ENCODE data around the gene ADSL.

DNA sequence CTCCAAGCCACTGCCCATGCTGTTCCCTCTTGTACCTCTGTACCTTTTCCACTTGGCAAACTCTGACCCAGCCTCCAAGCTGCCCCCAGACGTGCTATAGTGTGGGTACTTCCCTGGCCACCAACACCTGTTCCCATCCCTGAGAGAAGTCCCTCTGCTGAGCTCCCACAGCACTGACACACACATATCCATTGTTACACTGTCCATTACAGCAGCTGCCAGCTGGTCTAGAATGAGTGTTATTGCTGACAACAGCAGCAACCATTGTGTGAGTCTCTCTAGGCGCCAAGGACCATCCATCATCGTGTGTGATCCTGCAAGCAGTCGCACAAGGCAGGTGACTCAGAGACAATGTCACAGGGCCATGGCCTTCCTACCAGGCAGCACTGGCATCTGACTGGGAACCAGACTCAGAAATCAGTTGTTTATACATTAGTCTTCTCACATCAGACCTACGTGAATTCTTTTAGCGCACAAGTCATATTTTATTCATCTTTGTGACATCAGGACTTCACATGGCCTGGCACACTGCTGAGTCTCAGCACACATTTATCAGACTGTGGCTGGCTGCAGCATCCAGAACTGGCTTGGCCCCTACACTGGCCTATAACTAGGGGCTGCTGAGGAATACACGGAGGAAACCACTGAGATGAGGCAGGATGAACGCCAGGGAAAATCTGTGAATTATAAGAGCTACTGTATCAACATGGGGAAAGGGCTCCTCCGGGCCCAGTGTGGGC lies 80.5 kb downstream of the ADSL start:
- TF ChIP-seq PBX3 (IDR thresholded peaks at IDR 0.05) (no peak), EP300 (IDR thresholded peaks at IDR 0.05; ENCODE audit: borderline replicate concordance in 1 of 2, low read depth in 1 of 2, low read length in 1 of 2) (no peak), YY1 (IDR thresholded peaks at IDR 0.05; ENCODE audit: low read depth) (no peak), RFX5 (IDR thresholded peaks at IDR 0.05; ENCODE audit: low read length) (no peak), CHD2 (IDR thresholded peaks at IDR 0.05; ENCODE audit: low read length, partially characterized antibody) (no peak), SIN3A (IDR thresholded peaks at IDR 0.05; ENCODE audit: borderline replicate concordance, low read depth, low read length) (no peak), EZH2phosphoT487 (IDR thresholded peaks at IDR 0.05; ENCODE audit: borderline replicate concordance, low read depth) (no peak), GABPA (IDR thresholded peaks at IDR 0.05; ENCODE audit: low read depth) (no peak), RCOR1 (IDR thresholded peaks at IDR 0.05; ENCODE audit: low read length) (no peak), MXI1 (IDR thresholded peaks at IDR 0.05; ENCODE audit: low read depth, low read length) (no peak), MEF2A (IDR thresholded peaks at IDR 0.05; ENCODE audit: borderline replicate concordance, low read depth) (no peak)
- TF ChIP-seq, protein P1, sequence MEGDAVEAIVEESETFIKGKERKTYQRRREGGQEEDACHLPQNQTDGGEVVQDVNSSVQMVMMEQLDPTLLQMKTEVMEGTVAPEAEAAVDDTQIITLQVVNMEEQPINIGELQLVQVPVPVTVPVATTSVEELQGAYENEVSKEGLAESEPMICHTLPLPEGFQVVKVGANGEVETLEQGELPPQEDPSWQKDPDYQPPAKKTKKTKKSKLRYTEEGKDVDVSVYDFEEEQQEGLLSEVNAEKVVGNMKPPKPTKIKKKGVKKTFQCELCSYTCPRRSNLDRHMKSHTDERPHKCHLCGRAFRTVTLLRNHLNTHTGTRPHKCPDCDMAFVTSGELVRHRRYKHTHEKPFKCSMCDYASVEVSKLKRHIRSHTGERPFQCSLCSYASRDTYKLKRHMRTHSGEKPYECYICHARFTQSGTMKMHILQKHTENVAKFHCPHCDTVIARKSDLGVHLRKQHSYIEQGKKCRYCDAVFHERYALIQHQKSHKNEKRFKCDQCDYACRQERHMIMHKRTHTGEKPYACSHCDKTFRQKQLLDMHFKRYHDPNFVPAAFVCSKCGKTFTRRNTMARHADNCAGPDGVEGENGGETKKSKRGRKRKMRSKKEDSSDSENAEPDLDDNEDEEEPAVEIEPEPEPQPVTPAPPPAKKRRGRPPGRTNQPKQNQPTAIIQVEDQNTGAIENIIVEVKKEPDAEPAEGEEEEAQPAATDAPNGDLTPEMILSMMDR (IDR thresholded peaks at IDR 0.05), result no peak
- TF ChIP-seq, protein P2, sequence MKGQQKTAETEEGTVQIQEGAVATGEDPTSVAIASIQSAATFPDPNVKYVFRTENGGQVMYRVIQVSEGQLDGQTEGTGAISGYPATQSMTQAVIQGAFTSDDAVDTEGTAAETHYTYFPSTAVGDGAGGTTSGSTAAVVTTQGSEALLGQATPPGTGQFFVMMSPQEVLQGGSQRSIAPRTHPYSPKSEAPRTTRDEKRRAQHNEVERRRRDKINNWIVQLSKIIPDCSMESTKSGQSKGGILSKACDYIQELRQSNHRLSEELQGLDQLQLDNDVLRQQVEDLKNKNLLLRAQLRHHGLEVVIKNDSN (IDR thresholded peaks at IDR 0.05; ENCODE audit: borderline replicate concordance, low read depth), result no peak
- TF ChIP-seq, protein P3, sequence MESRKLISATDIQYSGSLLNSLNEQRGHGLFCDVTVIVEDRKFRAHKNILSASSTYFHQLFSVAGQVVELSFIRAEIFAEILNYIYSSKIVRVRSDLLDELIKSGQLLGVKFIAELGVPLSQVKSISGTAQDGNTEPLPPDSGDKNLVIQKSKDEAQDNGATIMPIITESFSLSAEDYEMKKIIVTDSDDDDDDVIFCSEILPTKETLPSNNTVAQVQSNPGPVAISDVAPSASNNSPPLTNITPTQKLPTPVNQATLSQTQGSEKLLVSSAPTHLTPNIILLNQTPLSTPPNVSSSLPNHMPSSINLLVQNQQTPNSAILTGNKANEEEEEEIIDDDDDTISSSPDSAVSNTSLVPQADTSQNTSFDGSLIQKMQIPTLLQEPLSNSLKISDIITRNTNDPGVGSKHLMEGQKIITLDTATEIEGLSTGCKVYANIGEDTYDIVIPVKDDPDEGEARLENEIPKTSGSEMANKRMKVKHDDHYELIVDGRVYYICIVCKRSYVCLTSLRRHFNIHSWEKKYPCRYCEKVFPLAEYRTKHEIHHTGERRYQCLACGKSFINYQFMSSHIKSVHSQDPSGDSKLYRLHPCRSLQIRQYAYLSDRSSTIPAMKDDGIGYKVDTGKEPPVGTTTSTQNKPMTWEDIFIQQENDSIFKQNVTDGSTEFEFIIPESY (IDR thresholded peaks at IDR 0.05; ENCODE audit: borderline replicate concordance, low read depth), result no peak

All from SK-N-SH (cell line).